ENCODE measurements around the gene LIMA1.

GRCh38 chr12:50198829-50199228, 84.5 kb downstream of the LIMA1 start:
- no peak for TF ChIP-seq CTCF (IDR thresholded peaks at IDR 0.05 in 4 of 5, conservative IDR thresholded peaks at IDR 0.05 in 1 of 5)
- no peak for TF ChIP-seq POLR2A (IDR thresholded peaks at IDR 0.05)

Data from gastrocnemius medialis (tissue), 4 donors.